Uterus (tissue), 4 donors: ENCODE measurements around the gene THBS3. TPM values are rescaled to one million over a fixed set of nuclear protein-coding genes. Genes with fewer than 3 reads are reported as not detected.
A peak's percentile ranks its signal among the peaks of the same experiment; 100 is the strongest.
"Not testable (repeated sequence)": the region's sequence is repeated elsewhere in the genome, so short reads cannot be mapped to it uniquely, and the experiment has no call there.

ENCODE experiments used
- DNase-seq, 2 donors: peaks; one replicate each; pipeline ENCODE4 v3.0.0-alpha.2; 2019 to 2020
- H3K27ac ChIP-seq, 2 donors: fragments of 200-600 bp; sonication (generic); 1 replicate in 1 of 2; 2 replicates in 1 of 2; pipeline ENCODE4 v1.5.1; 2016 to 2018
- H3K27me3 ChIP-seq, 2 donors: fragments of 200-600 bp; sonication (generic); one replicate each; pipeline ENCODE4 v1.5.1; 2018 to 2019; ENCODE audit warnings: control low read depth in 1 of 2
- H3K36me3 ChIP-seq, 2 donors: fragments of 200-600 bp; sonication (generic); one replicate each; pipeline ENCODE4 v1.5.1; 2019; ENCODE audit warnings: control low read depth in 1 of 2
- H3K4me1 ChIP-seq, 2 donors: fragments of 200-600 bp; sonication (generic); one replicate each; pipeline ENCODE4 v1.5.1; 2018 to 2019; ENCODE audit warnings: control low read depth in 1 of 2
- H3K4me3 ChIP-seq, 2 donors: fragments of 200-600 bp; sonication (generic); 1 replicate in 1 of 2; 2 replicates in 1 of 2; pipeline ENCODE4 v1.5.1; 2018 to 2019; ENCODE audit warnings: mild to moderate bottlenecking in 1 of 2
- H3K9me3 ChIP-seq, 2 donors: fragments of 200-600 bp; sonication (generic); one replicate each; pipeline ENCODE4 v1.5.1; 2019; ENCODE audit warnings: control low read depth in 1 of 2
- POLR2A ChIP-seq, 2 donors: fragments of 450-650 bp; IDR thresholded peaks; one replicate each; pipeline ENCODE4 v1.6.1; 2016; ENCODE audit warnings: antibody characterized with exemption in 2 of 2, mild to moderate bottlenecking in 1 of 2, moderate library complexity in 1 of 2
- intact Hi-C: fragments of 100-400 bp; cut with DNase I; formaldehyde crosslinking; loops from one replicate; pipeline ENCODE4 v1.15.1; 2023; ENCODE audit warnings: low total_unique reads
- total RNA-seq, 4 donors: library from RNA; depleted of rRNA in 3 of 4; stranded (reverse); fragments of >200 nt in 3 of 4; gene quantifications; one replicate each; pipeline versions ENCODE4 v1.1.0 to v1.2.4, GENCODE V29; 2014 to 2023
- TF ChIP-seq, protein P1 (sequence below), 4 experiments: fragments of 200-600 bp in 2 of 4; fragments of 450-650 bp in 2 of 4; sonication (generic) in 2 of 4; IDR thresholded peaks; one replicate each; pipeline ENCODE4 v1.5.1; 2016 to 2019; ENCODE audit warnings: antibody characterized with exemption in 4 of 4, mild to moderate bottlenecking in 2 of 4, moderate library complexity in 1 of 4
- donor health status: DM: yes; HTN: yes; CAD: no.

The THBS3 gene
- total RNA-seq, 4 donors from 2014 or later: 11.8 to 101 (median 38.3) TPM

- TF ChIP-seq POLR2A (IDR thresholded peaks at IDR 0.05): no peak
- TF ChIP-seq, protein P1, sequence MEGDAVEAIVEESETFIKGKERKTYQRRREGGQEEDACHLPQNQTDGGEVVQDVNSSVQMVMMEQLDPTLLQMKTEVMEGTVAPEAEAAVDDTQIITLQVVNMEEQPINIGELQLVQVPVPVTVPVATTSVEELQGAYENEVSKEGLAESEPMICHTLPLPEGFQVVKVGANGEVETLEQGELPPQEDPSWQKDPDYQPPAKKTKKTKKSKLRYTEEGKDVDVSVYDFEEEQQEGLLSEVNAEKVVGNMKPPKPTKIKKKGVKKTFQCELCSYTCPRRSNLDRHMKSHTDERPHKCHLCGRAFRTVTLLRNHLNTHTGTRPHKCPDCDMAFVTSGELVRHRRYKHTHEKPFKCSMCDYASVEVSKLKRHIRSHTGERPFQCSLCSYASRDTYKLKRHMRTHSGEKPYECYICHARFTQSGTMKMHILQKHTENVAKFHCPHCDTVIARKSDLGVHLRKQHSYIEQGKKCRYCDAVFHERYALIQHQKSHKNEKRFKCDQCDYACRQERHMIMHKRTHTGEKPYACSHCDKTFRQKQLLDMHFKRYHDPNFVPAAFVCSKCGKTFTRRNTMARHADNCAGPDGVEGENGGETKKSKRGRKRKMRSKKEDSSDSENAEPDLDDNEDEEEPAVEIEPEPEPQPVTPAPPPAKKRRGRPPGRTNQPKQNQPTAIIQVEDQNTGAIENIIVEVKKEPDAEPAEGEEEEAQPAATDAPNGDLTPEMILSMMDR (IDR thresholded peaks at IDR 0.05): no peak
- intact Hi-C loops: loop anchor here (5.0 kb wide), 1 partner anchor 51 kb away; no protein-coding TSS in a partner anchor
- H3K27me3 ChIP-seq: no peaks in the 10 kb centered on the region
- H3K36me3 ChIP-seq: no peaks in the 10 kb centered on the region
- peak overlapping the region; percentile 87 to 96 for H3K27ac ChIP-seq
- no peaks in the 10 kb centered on the region for H3K9me3 ChIP-seq
- peak overlapping the region; percentile 37 to 84 for H3K4me3 ChIP-seq
- no peak for DNase-seq
- H3K4me1 ChIP-seq: no peaks in the 10 kb centered on the region
Measured at GRCh38 chr1:155228096-155228427, 20.4 kb upstream of the THBS3 start.

DNA sequence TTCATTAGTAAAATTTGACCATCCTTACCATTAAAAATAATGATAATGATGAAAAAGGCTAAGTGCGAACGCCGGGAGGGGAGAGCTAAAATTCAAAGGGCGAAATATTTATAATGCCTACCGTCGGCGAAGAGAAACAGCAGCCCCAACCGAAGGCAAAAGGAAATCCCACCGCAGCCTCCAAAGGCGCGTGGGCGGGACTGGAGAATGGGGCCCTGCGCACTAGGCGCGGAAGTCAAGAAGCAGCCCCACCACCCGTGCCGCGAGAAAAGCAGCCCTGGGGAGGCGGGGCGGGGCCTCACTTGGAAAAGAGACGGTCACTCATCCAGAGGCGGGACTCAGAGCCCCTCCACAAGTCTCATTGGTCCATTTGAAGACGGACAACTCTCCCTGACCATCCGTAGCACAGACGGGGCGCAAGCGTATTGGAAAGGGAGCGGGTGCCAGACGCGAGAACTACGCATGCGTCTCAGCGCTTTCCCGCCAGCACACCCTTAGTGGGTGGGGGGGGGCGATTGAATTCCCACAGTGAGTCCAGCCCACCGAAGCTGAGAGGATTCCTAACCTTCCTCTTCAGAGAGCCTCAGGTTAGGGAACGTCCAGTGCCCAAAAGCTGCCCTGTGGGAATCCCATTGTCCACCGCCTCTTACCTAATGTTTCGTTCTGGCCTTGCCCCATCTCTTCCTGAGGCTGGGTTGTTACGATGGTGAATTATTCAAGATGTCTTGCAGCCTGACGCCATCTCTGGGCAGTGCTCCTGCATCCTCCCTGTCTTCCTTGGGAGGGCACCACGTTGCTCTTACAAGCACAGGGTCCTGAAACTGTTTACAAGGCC, 19.8 kb upstream of the THBS3 start:
- Histone ChIP-seq H3K36me3 (no peaks in the 10 kb centered on the region), H3K27me3 (no peaks in the 10 kb centered on the region), H3K4me3 (peak overlapping the region; percentile 49 to 84), H3K27ac (peak overlapping the region; percentile 87 to 96), H3K9me3 (no peaks in the 10 kb centered on the region), H3K4me1 (no peaks in the 10 kb centered on the region)
- intact Hi-C loops: loop anchor here (1.0 to 5.0 kb wide), 2 partner anchors 21 to 50 kb away; no protein-coding TSS in a partner anchor
- peak; percentile 98 to 99 for DNase-seq
- TF ChIP-seq, protein P1 (IDR thresholded peaks at IDR 0.05): peak in 2 of 4 experiments; percentile 6 to 25
- peak; percentile 73 to 81 for TF ChIP-seq POLR2A (IDR thresholded peaks at IDR 0.05)

DNA sequence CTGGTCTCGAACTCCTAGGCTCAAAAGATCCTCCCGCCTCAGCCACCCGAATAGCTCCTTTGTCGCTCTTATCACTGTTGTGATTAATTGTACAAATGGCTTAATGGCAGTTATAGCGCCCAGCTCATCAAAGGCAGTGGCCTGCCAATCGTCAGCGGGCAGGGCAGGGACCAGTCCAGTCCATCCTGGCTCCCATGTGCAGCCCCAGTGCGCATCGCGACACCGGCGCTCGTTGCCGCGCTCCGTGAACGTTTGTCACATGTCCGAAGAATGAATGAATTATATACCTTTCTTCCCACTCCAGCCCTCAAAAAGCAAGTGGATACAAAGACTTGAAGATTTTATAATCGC, 19.2 kb upstream of the THBS3 start:
- H3K4me1 ChIP-seq: no peaks in the 10 kb centered on the region
- H3K9me3 ChIP-seq: no peaks in the 10 kb centered on the region
- H3K4me3 ChIP-seq: peak overlapping the region; percentile 49 to 84
- intact Hi-C loops: loop anchor here (1.0 to 5.0 kb wide), 2 partner anchors 21 to 50 kb away; no protein-coding TSS in a partner anchor
- H3K36me3 ChIP-seq: no peaks in the 10 kb centered on the region
- DNase-seq: peak in 1 of 2 donors; percentile 45
- H3K27me3 ChIP-seq: no peaks in the 10 kb centered on the region
- TF ChIP-seq, protein P1 (IDR thresholded peaks at IDR 0.05): no peak
- TF ChIP-seq POLR2A (IDR thresholded peaks at IDR 0.05): no peak
- H3K27ac ChIP-seq: peak overlapping the region; percentile 84 to 96

- peak; percentile 82 to 87 for DNase-seq
- H3K9me3 ChIP-seq: no peaks in the 10 kb centered on the region
- H3K4me1 ChIP-seq: no peaks in the 10 kb centered on the region
- no peaks in the 10 kb centered on the region for H3K36me3 ChIP-seq
- H3K27me3 ChIP-seq: no peaks in the 10 kb centered on the region
- peak overlapping the region; percentile 49 to 84 for H3K4me3 ChIP-seq
- H3K27ac ChIP-seq: peak overlapping the region; percentile 84 to 96
- intact Hi-C loops: loop anchor here (5.0 kb wide), 1 partner anchor 49 kb away; no protein-coding TSS in a partner anchor
- TF ChIP-seq, protein P1 (IDR thresholded peaks at IDR 0.05): peak; percentile 54 to 69 (median 64)
- no peak for TF ChIP-seq POLR2A (IDR thresholded peaks at IDR 0.05)
Measured at GRCh38 chr1:155226188-155226909, 18.7 kb upstream of the THBS3 start.

DNA sequence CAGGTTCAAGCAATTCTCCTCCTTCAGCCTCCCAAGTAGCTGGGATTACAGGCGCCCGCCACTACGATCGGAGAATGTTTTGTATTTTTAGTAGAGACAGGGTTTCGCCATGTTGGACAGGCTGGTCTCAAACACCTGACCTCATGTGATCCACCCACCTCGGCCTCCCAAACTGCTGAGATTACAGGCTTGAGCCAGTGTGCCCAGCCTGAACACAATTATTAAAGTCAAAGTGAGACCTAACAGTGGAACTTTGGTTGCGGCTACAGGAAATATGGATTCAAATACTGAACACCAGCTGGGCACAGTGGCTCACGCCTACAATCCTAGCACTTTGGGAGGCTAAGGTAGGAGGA, 17.7 kb upstream of the THBS3 start:
- intact Hi-C loops: loop anchor here (5.0 kb wide), 1 partner anchor 48 kb away; no protein-coding TSS in a partner anchor
- peak overlapping the region; percentile 84 to 96 for H3K27ac ChIP-seq
- H3K4me3 ChIP-seq: not testable (repeated sequence)

More for the DNA sequence above, 17.7 kb upstream of the THBS3 start:
- not testable (repeated sequence) for DNase-seq, H3K9me3 ChIP-seq, H3K4me1 ChIP-seq, H3K27me3 ChIP-seq, H3K36me3 ChIP-seq
